Liver (tissue), 3 donors: ENCODE data around the gene SORCS2.

Experiments
- EGR1 ChIP-seq, 2 donors: IDR thresholded peaks; 2 replicates each; pipeline ENCODE4 v1.6.1; 2016 to 2018; ENCODE audit warnings: antibody characterized with exemption in 2 of 2, low read depth in 2 of 2
- FOXA1 ChIP-seq: IDR thresholded peaks from 2 replicates; pipeline ENCODE4 v1.6.1; 2016; ENCODE audit warnings: antibody characterized with exemption
- GABPA ChIP-seq, 2 donors: IDR thresholded peaks in 1 of 2; conservative IDR thresholded peaks in 1 of 2; 2 replicates each; pipeline ENCODE4 v1.6.1; 2016; ENCODE audit warnings: antibody characterized with exemption in 2 of 2, mild to moderate bottlenecking in 1 of 2, moderate library complexity in 1 of 2
- RAD21 ChIP-seq, 2 donors: IDR thresholded peaks; 2 replicates each; pipeline ENCODE4 v1.6.1; 2016; ENCODE audit warnings: antibody characterized with exemption in 2 of 2, mild to moderate bottlenecking in 2 of 2
- SP1 ChIP-seq: IDR thresholded peaks from 2 replicates; pipeline ENCODE4 v1.6.1; 2018; ENCODE audit warnings: antibody characterized with exemption, mild to moderate bottlenecking
- TAF1 ChIP-seq: conservative IDR thresholded peaks from 2 replicates; pipeline ENCODE4 v1.6.1; 2016; ENCODE audit warnings: antibody characterized with exemption, mild to moderate bottlenecking
- YY1 ChIP-seq: IDR thresholded peaks from 2 replicates; pipeline ENCODE4 v1.6.1; 2016; ENCODE audit warnings: antibody characterized with exemption, mild to moderate bottlenecking
- TF ChIP-seq, protein P1 (sequence below): fragments of 150-350 bp; IDR thresholded peaks from 2 replicates; pipeline ENCODE4 v1.5.1; 2017; ENCODE audit warnings: improper control_type of control experiment, low read depth, low read length; ENCODE audit not compliant: missing input control
- TF ChIP-seq, protein P2 (sequence below): IDR thresholded peaks from 2 replicates; pipeline ENCODE4 v1.6.1; 2016; ENCODE audit warnings: antibody characterized with exemption
- TF ChIP-seq, protein P3 (sequence below): IDR thresholded peaks from 2 replicates; pipeline ENCODE4 v1.6.1; 2016; ENCODE audit warnings: antibody characterized with exemption, mild to moderate bottlenecking
- TF ChIP-seq, protein P4 (sequence below): IDR thresholded peaks from 2 replicates; pipeline ENCODE4 v1.6.1; 2016; ENCODE audit warnings: antibody characterized with exemption
- TF ChIP-seq, protein P5 (sequence below): IDR thresholded peaks from 2 replicates; pipeline ENCODE4 v1.6.1; 2016; ENCODE audit warnings: antibody characterized with exemption
- donor health status: healthy.
- donor health status: healthy.

DNA sequence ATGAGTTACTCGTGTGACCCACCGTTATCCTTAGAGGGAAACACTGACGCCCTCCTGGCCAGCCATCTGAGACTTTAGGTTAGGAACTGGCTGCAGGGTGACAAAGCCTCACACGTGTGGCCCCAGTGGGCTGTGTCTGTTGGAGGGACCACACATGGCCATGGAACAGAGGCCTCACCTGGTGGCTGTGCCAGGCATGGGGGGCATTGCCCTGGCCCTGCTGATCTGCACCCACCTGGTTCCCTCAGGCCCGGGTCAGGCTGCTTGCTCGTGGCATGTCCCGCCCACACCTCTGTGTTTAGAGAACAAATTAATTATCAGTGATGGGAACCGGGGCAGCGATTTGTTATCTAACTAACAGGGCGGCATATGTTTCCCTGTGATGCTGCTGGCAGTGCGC is 343.3 kb downstream of the SORCS2 start:
- TF ChIP-seq, protein P1, sequence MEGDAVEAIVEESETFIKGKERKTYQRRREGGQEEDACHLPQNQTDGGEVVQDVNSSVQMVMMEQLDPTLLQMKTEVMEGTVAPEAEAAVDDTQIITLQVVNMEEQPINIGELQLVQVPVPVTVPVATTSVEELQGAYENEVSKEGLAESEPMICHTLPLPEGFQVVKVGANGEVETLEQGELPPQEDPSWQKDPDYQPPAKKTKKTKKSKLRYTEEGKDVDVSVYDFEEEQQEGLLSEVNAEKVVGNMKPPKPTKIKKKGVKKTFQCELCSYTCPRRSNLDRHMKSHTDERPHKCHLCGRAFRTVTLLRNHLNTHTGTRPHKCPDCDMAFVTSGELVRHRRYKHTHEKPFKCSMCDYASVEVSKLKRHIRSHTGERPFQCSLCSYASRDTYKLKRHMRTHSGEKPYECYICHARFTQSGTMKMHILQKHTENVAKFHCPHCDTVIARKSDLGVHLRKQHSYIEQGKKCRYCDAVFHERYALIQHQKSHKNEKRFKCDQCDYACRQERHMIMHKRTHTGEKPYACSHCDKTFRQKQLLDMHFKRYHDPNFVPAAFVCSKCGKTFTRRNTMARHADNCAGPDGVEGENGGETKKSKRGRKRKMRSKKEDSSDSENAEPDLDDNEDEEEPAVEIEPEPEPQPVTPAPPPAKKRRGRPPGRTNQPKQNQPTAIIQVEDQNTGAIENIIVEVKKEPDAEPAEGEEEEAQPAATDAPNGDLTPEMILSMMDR = no peak
- TF ChIP-seq, protein P2, sequence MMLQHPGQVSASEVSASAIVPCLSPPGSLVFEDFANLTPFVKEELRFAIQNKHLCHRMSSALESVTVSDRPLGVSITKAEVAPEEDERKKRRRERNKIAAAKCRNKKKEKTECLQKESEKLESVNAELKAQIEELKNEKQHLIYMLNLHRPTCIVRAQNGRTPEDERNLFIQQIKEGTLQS = no peak
- TF ChIP-seq SP1 = no peak
- no peak for TF ChIP-seq YY1
- TF ChIP-seq TAF1 = no peak
- TF ChIP-seq, protein P3, sequence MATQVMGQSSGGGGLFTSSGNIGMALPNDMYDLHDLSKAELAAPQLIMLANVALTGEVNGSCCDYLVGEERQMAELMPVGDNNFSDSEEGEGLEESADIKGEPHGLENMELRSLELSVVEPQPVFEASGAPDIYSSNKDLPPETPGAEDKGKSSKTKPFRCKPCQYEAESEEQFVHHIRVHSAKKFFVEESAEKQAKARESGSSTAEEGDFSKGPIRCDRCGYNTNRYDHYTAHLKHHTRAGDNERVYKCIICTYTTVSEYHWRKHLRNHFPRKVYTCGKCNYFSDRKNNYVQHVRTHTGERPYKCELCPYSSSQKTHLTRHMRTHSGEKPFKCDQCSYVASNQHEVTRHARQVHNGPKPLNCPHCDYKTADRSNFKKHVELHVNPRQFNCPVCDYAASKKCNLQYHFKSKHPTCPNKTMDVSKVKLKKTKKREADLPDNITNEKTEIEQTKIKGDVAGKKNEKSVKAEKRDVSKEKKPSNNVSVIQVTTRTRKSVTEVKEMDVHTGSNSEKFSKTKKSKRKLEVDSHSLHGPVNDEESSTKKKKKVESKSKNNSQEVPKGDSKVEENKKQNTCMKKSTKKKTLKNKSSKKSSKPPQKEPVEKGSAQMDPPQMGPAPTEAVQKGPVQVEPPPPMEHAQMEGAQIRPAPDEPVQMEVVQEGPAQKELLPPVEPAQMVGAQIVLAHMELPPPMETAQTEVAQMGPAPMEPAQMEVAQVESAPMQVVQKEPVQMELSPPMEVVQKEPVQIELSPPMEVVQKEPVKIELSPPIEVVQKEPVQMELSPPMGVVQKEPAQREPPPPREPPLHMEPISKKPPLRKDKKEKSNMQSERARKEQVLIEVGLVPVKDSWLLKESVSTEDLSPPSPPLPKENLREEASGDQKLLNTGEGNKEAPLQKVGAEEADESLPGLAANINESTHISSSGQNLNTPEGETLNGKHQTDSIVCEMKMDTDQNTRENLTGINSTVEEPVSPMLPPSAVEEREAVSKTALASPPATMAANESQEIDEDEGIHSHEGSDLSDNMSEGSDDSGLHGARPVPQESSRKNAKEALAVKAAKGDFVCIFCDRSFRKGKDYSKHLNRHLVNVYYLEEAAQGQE = no peak
- no peak for TF ChIP-seq RAD21 (IDR thresholded peaks at IDR 0.05)
- TF ChIP-seq, protein P4, sequence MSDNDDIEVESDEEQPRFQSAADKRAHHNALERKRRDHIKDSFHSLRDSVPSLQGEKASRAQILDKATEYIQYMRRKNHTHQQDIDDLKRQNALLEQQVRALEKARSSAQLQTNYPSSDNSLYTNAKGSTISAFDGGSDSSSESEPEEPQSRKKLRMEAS = no peak
- TF ChIP-seq, protein P5, sequence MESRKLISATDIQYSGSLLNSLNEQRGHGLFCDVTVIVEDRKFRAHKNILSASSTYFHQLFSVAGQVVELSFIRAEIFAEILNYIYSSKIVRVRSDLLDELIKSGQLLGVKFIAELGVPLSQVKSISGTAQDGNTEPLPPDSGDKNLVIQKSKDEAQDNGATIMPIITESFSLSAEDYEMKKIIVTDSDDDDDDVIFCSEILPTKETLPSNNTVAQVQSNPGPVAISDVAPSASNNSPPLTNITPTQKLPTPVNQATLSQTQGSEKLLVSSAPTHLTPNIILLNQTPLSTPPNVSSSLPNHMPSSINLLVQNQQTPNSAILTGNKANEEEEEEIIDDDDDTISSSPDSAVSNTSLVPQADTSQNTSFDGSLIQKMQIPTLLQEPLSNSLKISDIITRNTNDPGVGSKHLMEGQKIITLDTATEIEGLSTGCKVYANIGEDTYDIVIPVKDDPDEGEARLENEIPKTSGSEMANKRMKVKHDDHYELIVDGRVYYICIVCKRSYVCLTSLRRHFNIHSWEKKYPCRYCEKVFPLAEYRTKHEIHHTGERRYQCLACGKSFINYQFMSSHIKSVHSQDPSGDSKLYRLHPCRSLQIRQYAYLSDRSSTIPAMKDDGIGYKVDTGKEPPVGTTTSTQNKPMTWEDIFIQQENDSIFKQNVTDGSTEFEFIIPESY = no peak
- TF ChIP-seq GABPA (IDR thresholded peaks at IDR 0.05 in 1 of 2, conservative IDR thresholded peaks at IDR 0.05 in 1 of 2) = no peak
- no peak for TF ChIP-seq FOXA1
- TF ChIP-seq EGR1 (IDR thresholded peaks at IDR 0.05; ENCODE audit: low read depth in 2 of 2) = no peak
